Measurements from ENCODE around the gene ITPRID1.

- TF ChIP-seq CTCF (conservative IDR thresholded peaks at IDR 0.05) (no peak), EZH2 (IDR thresholded peaks at IDR 0.05; ENCODE audit: low read depth) (no peak)
These were observed 135.0 kb downstream of the ITPRID1 start for GRCh38 chr7:31648880-31649279.
